ENCODE data around the gene CDK17.

- TF ChIP-seq REST (IDR thresholded peaks at IDR 0.05; ENCODE audit: insufficient read depth in 1 of 2, low read depth in 2 of 2, low read length in 2 of 2) (no peak), SIN3A (IDR thresholded peaks at IDR 0.05; ENCODE audit: borderline replicate concordance, insufficient read depth, low read length) (no peak), TAF1 (IDR thresholded peaks at IDR 0.05; ENCODE audit: borderline replicate concordance, insufficient read depth, low read length) (no peak)
Measured at GRCh38 chr12:96360550-96360949, 39.7 kb downstream of the CDK17 start.
